Heart left ventricle (tissue), 16 donors: Measurements from ENCODE around the gene NEK7. TPM values are rescaled to one million over a fixed set of nuclear protein-coding genes. Genes with fewer than 3 reads are reported as not detected.
"Not testable (repeated sequence)": the region's sequence is repeated elsewhere in the genome, so short reads cannot be mapped to it uniquely, and the experiment has no call there.

Experiments used
- ATAC-seq, 4 donors: fragments of 200-7000 bp; cut with Tn5 transposase; one replicate each; pipeline ENCODE4 v1.9.1; 2020 to 2022; ENCODE audit warnings: moderate library complexity in 4 of 4, mild to moderate bottlenecking in 3 of 4, moderate number of reproducible peaks in 1 of 4
- DNase-seq, 5 donors: peaks; one replicate each; pipeline ENCODE4 v3.0.0-alpha.2; 2020
- H3K27ac ChIP-seq, 12 donors: fragments of 200-600 bp; sonication (generic) in 4 of 12; one replicate each; pipeline versions ENCODE4 v1.5.0 to v1.8.0; 2016 to 2022; ENCODE audit warnings: mild to moderate bottlenecking in 2 of 12
- H3K27me3 ChIP-seq, 9 donors: fragments of 200-600 bp; sonication (generic) in 2 of 9; one replicate each; pipeline versions ENCODE4 v1.5.1 to v1.8.0; 2016 to 2022; ENCODE audit warnings: mild to moderate bottlenecking in 3 of 9
- H3K36me3 ChIP-seq, 9 donors: fragments of 200-600 bp; sonication (generic) in 2 of 9; one replicate each; pipeline versions ENCODE4 v1.5.0 to v1.8.0; 2018 to 2022; ENCODE audit warnings: mild to moderate bottlenecking in 2 of 9
- H3K4me1 ChIP-seq, 12 donors: fragments of 200-600 bp; sonication (generic) in 4 of 12; one replicate each; pipeline versions ENCODE4 v1.5.0 to v1.8.0; 2016 to 2022; ENCODE audit warnings: mild to moderate bottlenecking in 3 of 12
- H3K4me3 ChIP-seq, 12 donors: fragments of 200-600 bp; sonication (generic) in 4 of 12; one replicate each; pipeline versions ENCODE4 v1.5.0 to v1.8.0; 2017 to 2022; ENCODE audit warnings: mild to moderate bottlenecking in 9 of 12, moderate library complexity in 4 of 12
- H3K9me3 ChIP-seq, 12 donors: fragments of 200-600 bp; sonication (generic) in 4 of 12; one replicate each; pipeline versions ENCODE4 v1.5.0 to v1.8.0; 2016 to 2022; ENCODE audit warnings: mild to moderate bottlenecking in 1 of 12
- CTCF ChIP-seq, 12 donors: fragments of 200-600 bp; sonication (generic) in 4 of 12; IDR thresholded peaks; one replicate each; pipeline versions ENCODE4 v1.5.0 to v1.8.0; 2018 to 2022; ENCODE audit warnings: antibody characterized with exemption in 12 of 12, mild to moderate bottlenecking in 5 of 12
- POLR2A ChIP-seq, 2 donors: fragments of 450-650 bp; IDR thresholded peaks; one replicate each; pipeline ENCODE4 v1.6.1; 2017; ENCODE audit warnings: antibody characterized with exemption in 2 of 2, mild to moderate bottlenecking in 2 of 2, moderate library complexity in 2 of 2
- WGBS, 4 donors: extraction: QIAGEN DNeasy Blood & Tissue Kit in 2 of 4; methylation state at CpG; one replicate each; pipeline versions ENCODE4 v1.1.5 to v1.1.7; 2013 to 2018; 5-methylcytosine and 5-hydroxymethylcytosine counted together
- intact Hi-C, 10 donors: fragments of 100-400 bp; cut with DNase I; formaldehyde crosslinking; loops; one replicate each; pipeline versions ENCODE4 v1.11.1 to v1.14.2; 2022
- polyA plus RNA-seq, 2 donors: library from polyadenylated mRNA; stranded (reverse); fragments of 200-250 nt; gene quantifications; one replicate each; pipeline ENCODE4 v1.2.3, GENCODE V29; 2013
- total RNA-seq, 9 donors: library from RNA; depleted of rRNA in 2 of 9; stranded (reverse); fragments of >200 nt in 2 of 9; fragmentation: NEBNext Ultra II Directional in 3 of 9; extraction: Animal tissue kit (Norgen Biotek cat#: 25700) in 3 of 9; gene quantifications; one replicate each; pipeline versions ENCODE4 v1.1.0 to v1.2.4, GENCODE V29; 2016 to 2023
- donor health status: ischemic (EF 13 %, LVEDD 7.1; RV severe dilation, severe dysfunction).
- donor health status: healthy with polysubstance abuse.
- donor health status: DM: no; HTN: yes; CAD: no.
- donor health status: DM: no; HTN: no; CAD: no.
- donor health status: ischemic (EF 25% LVEDD 6.9; RV normal size, moderate dysfunction).
- donor health status: ischemic (EF 25% LVEDD 5.7; RV mildly dilated, moderate dysfunction).
- donor health status: healthy.
- donor health status: DM: yes; HTN: yes; CAD: no.
- donor health status: ischemic (EF 35%, LVEDD 5.7; RV mildly dilated, moderate dysfunction).
- donor health status: nonischemic (EF 11% LVEDD 7.7; RV severe dilation, severe dysfunction).
- donor health status: DM: yes; HTN: yes; CAD: no.
- donor health status: PGD.
- donor health status: ischemic (EF 29% LVEDD 5.4; RV normal size, mild dysfunction).
- donor health status: nonischemic (EF 23%, LVEDD 6.1; RV moderate dilation, normal function).

NEK7 gene
- total and polyA plus RNA-seq, 11 donors = 57.5 to 499 (median 235) TPM

- intact Hi-C loops = no loop called here
- Histone ChIP-seq H3K4me3 (no peak overlapping the region), H3K9me3 (peaks cover 0 to 34% (median 9%) of the 10 kb centered on the region in 12 donors), H3K4me1 (peaks cover 0 to 17% (median 0%) of the 10 kb centered on the region in 12 donors), H3K36me3 (peaks cover 0 to 17% (median 4%) of the 10 kb centered on the region in 9 donors), H3K27me3 (no peaks in the 10 kb centered on the region), H3K27ac (no peak overlapping the region)
- no peak for DNase-seq
- TF ChIP-seq POLR2A (IDR thresholded peaks at IDR 0.05) (no peak), CTCF (IDR thresholded peaks at IDR 0.05) (no peak)
- 98 to 100% (median 99%) methylated on average over 8 of the region's 8 CpGs for WGBS, 4 donors
- ATAC-seq = peak in 1 of 4 donors; percentile 26
Measured at GRCh38 chr1:198212126-198212525, 55.3 kb downstream of the NEK7 start.

- Histone ChIP-seq H3K4me3 (no peak overlapping the region), H3K27ac (no peak overlapping the region), H3K36me3 (peaks cover 0 to 17% (median 4%) of the 10 kb centered on the region in 9 donors), H3K9me3 (peaks cover 0 to 39% (median 9%) of the 10 kb centered on the region in 12 donors), H3K4me1 (peaks cover 0 to 17% (median 0%) of the 10 kb centered on the region in 12 donors), H3K27me3 (no peaks in the 10 kb centered on the region)
- DNase-seq (peak in 1 of 5 donors; percentile 30), ATAC-seq (peak in 2 of 4 donors; percentile 63 to 71)
- WGBS, 4 donors = 91 to 97% (median 95%) methylated on average over 3 of the region's 3 CpGs
- TF ChIP-seq POLR2A (IDR thresholded peaks at IDR 0.05) (no peak), CTCF (IDR thresholded peaks at IDR 0.05) (no peak)
- intact Hi-C loops = no loop called here
Measured at GRCh38 chr1:198212675-198213074, 55.9 kb downstream of the NEK7 start.

- 93 to 100% (median 99%) methylated on average over 1 of the region's 1 CpG for WGBS, 4 donors
- DNase-seq = no peak
- no peak overlapping the region for H3K27ac ChIP-seq
Measured at GRCh38 chr1:198214924-198215323, 58.1 kb downstream of the NEK7 start.

GRCh38 chr1:198220428-198220827 lies 63.6 kb downstream of the NEK7 start:
- DNase-seq (no peak), ATAC-seq (peak in 3 of 4 donors; percentile 49 to 66 (median 63))
- 4 to 21% (median 14%) methylated on average over 1 of the region's 1 CpG for WGBS, 4 donors
- Histone ChIP-seq H3K27me3 (no peaks in the 10 kb centered on the region), H3K9me3 (peaks cover 0 to 28% (median 0%) of the 10 kb centered on the region in 12 donors), H3K4me1 (peaks cover 0 to 30% (median 14%) of the 10 kb centered on the region in 12 donors), H3K36me3 (no peaks in the 10 kb centered on the region), H3K4me3 (no peak overlapping the region), H3K27ac (peak overlapping the region in 8 of 12 donors; percentile 6 to 61 (median 27))
- TF ChIP-seq POLR2A (IDR thresholded peaks at IDR 0.05) (no peak), CTCF (IDR thresholded peaks at IDR 0.05) (no peak)
- intact Hi-C loops = no loop called here

More at GRCh38 chr1:198214924-198215323, 58.1 kb downstream of the NEK7 start:
- Histone ChIP-seq H3K36me3 (peaks cover 0 to 17% (median 4%) of the 10 kb centered on the region in 9 donors), H3K27me3 (no peaks in the 10 kb centered on the region), H3K4me3 (no peak overlapping the region), H3K4me1 (peaks cover 0 to 17% (median 2%) of the 10 kb centered on the region in 12 donors), H3K9me3 (peaks cover 0 to 48% (median 11%) of the 10 kb centered on the region in 12 donors)
- intact Hi-C loops = no loop called here
- no peak for ATAC-seq
- TF ChIP-seq POLR2A (IDR thresholded peaks at IDR 0.05) = no peak
- TF ChIP-seq CTCF (IDR thresholded peaks at IDR 0.05) = no peak

GRCh38 chr1:198227010-198227409 lies 70.2 kb downstream of the NEK7 start:
- intact Hi-C loops, H3K27ac ChIP-seq, H3K27me3 ChIP-seq, ATAC-seq, H3K36me3 ChIP-seq, DNase-seq, H3K4me3 ChIP-seq: not testable (repeated sequence)
- H3K4me1 ChIP-seq = peaks cover 0 to 27% (median 9%) of the 10 kb centered on the region in 12 donors
- H3K9me3 ChIP-seq = peaks cover 0 to 17% (median 0%) of the 10 kb centered on the region in 12 donors
- 91 to 96% (median 94%) methylated on average over 4 to 5 of the region's 5 CpGs for WGBS, 4 donors

GRCh38 chr1:198227454-198227853 lies 70.7 kb downstream of the NEK7 start:
- H3K27me3 ChIP-seq, DNase-seq, intact Hi-C loops, H3K27ac ChIP-seq, H3K36me3 ChIP-seq, H3K4me3 ChIP-seq, ATAC-seq: not testable (repeated sequence)
- 96 to 100% (median 98%) methylated on average over 2 of the region's 2 CpGs for WGBS, 4 donors
- peaks cover 0 to 31% (median 11%) of the 10 kb centered on the region in 12 donors for H3K4me1 ChIP-seq
- H3K9me3 ChIP-seq = peaks cover 0 to 17% (median 0%) of the 10 kb centered on the region in 12 donors
